ENCODE results near the gene DOCK2. TPM values are rescaled to one million over a fixed set of nuclear protein-coding genes. Genes with fewer than 3 reads are reported as not detected.

The DOCK2 gene
- total and polyA plus RNA-seq, 8 donors, result 4.3 to 101 (median 5.3) TPM

DNA sequence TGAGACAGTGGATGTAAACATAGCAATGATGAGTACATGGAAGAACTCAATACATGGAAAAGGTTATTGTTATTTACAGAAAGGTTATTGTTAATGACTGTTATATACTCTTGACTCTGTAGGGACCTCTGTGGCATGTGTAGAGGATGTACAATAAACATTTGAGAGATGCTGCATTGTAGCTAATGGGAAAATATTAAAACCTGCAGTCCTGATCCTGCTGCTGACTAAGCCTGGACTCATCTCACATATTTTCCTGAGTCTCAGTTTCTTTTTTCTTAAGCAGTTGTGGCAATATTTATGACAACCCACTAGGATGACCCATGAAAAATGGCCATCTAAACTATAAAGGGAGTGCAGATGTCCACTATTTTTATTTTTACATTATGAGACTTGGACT, 75.4 kb downstream of the DOCK2 start:
- no peak for TF ChIP-seq CTCF (IDR thresholded peaks at IDR 0.05)
- H3K27ac ChIP-seq, result no peak overlapping the region
- no peak overlapping the region for H3K4me3 ChIP-seq
- DNase-seq (no peak), ATAC-seq (no peak)
- H3K27me3 ChIP-seq, result no peaks in the 10 kb centered on the region
- H3K36me3 ChIP-seq, result peaks cover 0 to 77% of the 10 kb centered on the region in 2 donors
- no peaks in the 10 kb centered on the region for H3K9me3 ChIP-seq
- intact Hi-C loops (cut with DNase I), result no loop called here
- H3K4me1 ChIP-seq, result peaks cover 0 to 15% of the 10 kb centered on the region in 2 donors

- H3K36me3 ChIP-seq, result peaks cover 0 to 54% of the 10 kb centered on the region in 2 donors
- H3K4me3 ChIP-seq, result no peak overlapping the region
- DNase-seq, result peak in 2 of 4 donors; percentile 67 to 79
- intact Hi-C loops (cut with DNase I), result no loop called here
- H3K27ac ChIP-seq, result peak overlapping the region in 1 of 2 donors; percentile 63
- ATAC-seq, result peak; percentile 54
- no peaks in the 10 kb centered on the region for H3K9me3 ChIP-seq
- no peak for TF ChIP-seq CTCF (IDR thresholded peaks at IDR 0.05)
- peaks cover 0 to 19% of the 10 kb centered on the region in 2 donors for H3K4me1 ChIP-seq
- no peaks in the 10 kb centered on the region for H3K27me3 ChIP-seq
Measured at GRCh38 chr5:169716287-169716686, 79.2 kb downstream of the DOCK2 start.

- H3K27me3 ChIP-seq, result no peaks in the 10 kb centered on the region
- intact Hi-C loops (cut with DNase I), result no loop called here
- H3K9me3 ChIP-seq, result no peaks in the 10 kb centered on the region
- TF ChIP-seq CTCF (IDR thresholded peaks at IDR 0.05), result no peak
- H3K36me3 ChIP-seq, result peaks cover 0 to 54% of the 10 kb centered on the region in 2 donors
- ATAC-seq, result peak; percentile 26
- H3K4me1 ChIP-seq, result peaks cover 0 to 19% of the 10 kb centered on the region in 2 donors
- no peak overlapping the region for H3K4me3 ChIP-seq
- peak in 1 of 4 donors; percentile 40 for DNase-seq
- H3K27ac ChIP-seq, result peak overlapping the region in 1 of 2 donors; percentile 63
Measured at GRCh38 chr5:169717288-169717687, 80.2 kb downstream of the DOCK2 start.

DNA sequence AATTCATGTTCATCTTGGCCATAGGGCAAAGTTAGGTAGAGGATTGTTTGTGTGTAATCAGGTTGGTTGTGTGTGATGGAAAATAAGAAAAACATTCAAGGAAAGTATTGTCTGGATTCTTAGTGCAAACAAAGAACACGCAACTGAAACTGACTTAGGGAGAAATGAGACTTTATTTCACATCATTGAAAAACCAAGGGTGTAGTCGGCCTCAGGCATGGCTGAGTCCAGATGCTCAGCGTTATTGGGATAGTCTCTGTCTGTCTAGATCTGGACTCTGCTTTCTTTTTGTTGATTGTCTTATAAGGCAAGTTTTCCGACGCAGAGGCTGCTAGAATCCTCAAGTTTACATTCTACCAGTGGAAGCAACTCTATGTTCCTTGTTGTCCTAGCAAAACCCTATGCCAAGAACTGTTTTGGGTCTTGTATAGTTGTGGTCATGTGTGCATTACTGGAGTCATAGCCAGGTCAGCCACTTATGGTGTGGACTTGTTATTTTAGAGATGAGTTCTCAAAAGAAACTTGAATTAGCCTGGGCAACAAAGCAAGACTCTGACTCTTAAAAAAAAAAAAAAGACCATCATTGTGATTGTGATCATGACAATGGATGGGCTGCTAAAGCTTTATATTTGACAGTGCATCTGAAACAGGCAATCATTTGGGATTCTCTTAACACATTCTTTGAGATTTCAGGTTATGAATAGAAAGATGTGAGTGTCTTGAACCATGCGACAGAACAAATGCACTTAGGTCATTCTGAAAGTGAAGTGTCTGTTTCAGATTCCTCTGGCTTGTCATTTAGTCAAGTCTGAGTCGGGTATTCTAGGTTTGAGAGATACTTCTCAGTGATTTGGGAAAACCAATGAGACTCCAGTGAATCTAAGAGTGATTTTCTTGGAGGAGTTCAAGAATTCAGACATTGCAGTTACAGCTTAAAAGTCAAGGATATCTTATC, 82.6 kb downstream of the DOCK2 start:
- TF ChIP-seq CTCF (IDR thresholded peaks at IDR 0.05), result no peak

DNA sequence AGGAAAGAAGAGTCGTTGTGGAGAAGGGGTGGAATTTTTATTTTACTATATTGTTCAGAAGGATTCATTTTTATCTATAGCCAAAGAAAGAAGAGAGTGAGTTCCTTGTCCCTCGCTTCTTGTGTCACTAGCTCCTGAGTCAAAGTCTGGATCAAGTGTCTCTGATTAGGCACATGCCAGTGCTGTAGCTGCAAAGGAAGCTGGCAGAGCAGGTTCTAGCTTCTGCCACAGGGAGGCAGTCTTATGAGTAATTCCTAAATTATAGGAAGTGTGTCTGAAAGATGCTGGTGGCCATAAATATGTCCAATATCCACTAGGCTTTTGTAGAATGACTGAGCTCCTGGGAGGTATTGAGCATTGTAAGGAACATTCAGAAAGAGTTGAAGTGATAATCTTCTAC, 84.7 kb downstream of the DOCK2 start:
- Histone ChIP-seq H3K9me3 (no peaks in the 10 kb centered on the region), H3K27ac (no peak overlapping the region), H3K36me3 (peaks cover 0 to 45% of the 10 kb centered on the region in 2 donors), H3K27me3 (no peaks in the 10 kb centered on the region), H3K4me1 (peaks cover 0 to 10% of the 10 kb centered on the region in 2 donors), H3K4me3 (no peak overlapping the region)
- DNase-seq (no peak), ATAC-seq (no peak)
- intact Hi-C loops (cut with DNase I), result no loop called here
- TF ChIP-seq CTCF (IDR thresholded peaks at IDR 0.05), result no peak

More for the DNA sequence above, 82.6 kb downstream of the DOCK2 start:
- no peak overlapping the region for H3K4me3 ChIP-seq
- no peaks in the 10 kb centered on the region for H3K27me3 ChIP-seq
- H3K9me3 ChIP-seq, result no peaks in the 10 kb centered on the region
- peaks cover 0 to 19% of the 10 kb centered on the region in 2 donors for H3K4me1 ChIP-seq
- ATAC-seq, result no peak
- intact Hi-C loops (cut with DNase I), result no loop called here
- no peak overlapping the region for H3K27ac ChIP-seq
- H3K36me3 ChIP-seq, result peaks cover 0 to 46% of the 10 kb centered on the region in 2 donors
- DNase-seq, result no peak
